ENCODE results near the gene EZH1.
"Not testable (repeated sequence)": the region's sequence is repeated elsewhere in the genome, so short reads cannot be mapped to it uniquely, and the experiment has no call there.

EZH1 gene

DNA sequence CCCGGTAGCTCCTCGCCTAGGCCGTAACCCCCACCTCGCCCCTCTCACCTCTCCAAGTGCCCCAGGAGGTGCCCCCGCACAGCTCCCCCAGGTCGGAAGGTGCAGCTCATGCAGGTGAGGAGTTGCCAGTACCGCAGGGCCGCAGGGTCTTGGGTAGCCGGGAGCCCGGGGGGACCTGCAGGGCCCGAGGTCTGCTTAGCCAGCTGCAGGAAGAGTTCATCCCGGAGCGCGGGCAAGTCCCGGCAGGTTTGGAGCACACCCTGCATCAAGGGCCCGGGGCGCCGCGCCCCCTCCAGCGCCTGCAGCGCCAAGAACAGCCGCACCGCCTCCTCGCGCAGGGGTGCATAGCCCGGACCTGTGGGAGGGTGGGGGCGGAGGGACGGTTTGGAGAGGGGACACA lies 72.8 kb downstream of the EZH1 start:
- DNase-seq = no peak

DNA sequence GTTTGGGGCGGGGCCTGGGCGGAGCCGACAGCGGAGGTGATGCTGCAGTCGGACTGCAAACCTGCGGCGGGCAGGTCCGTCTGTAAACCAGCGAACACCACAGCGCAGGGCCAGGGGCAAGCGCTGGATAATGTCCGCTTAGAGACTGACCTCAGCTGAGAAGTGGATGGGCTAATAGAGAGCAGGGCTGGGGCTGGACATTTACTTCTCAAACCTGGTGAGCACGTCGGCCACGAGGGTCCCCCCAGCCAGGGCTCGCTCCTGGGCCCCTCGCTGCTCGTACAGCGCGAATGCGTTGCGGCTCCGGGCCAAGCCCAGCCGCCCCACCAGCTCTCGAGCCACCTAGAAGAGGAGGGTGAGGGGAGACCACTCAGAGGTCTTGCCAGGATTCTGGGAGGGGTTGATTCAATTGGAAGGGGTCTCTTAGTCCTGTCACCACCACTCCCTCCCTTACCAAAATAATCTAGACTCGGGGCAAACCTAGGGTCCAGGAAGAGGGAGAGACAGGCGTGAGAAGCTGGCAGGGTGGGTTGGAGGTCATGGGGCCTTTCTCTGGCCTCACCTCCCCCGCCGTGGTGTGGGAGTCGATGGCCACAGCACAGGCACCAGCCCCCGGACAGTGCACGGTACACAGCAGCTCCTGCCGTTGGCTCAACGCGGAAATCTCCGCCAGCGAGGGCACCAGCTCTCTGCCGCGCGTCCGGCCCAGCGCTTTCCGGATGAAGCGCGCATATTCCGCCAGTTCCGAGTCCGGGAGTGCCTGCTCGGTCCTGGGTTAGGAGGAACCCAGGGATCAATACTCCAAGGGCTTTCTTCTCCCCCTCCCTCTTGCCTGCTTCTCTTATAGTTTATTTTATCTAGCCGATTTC lies 73.8 kb downstream of the EZH1 start:
- DNase-seq = no peak

DNA sequence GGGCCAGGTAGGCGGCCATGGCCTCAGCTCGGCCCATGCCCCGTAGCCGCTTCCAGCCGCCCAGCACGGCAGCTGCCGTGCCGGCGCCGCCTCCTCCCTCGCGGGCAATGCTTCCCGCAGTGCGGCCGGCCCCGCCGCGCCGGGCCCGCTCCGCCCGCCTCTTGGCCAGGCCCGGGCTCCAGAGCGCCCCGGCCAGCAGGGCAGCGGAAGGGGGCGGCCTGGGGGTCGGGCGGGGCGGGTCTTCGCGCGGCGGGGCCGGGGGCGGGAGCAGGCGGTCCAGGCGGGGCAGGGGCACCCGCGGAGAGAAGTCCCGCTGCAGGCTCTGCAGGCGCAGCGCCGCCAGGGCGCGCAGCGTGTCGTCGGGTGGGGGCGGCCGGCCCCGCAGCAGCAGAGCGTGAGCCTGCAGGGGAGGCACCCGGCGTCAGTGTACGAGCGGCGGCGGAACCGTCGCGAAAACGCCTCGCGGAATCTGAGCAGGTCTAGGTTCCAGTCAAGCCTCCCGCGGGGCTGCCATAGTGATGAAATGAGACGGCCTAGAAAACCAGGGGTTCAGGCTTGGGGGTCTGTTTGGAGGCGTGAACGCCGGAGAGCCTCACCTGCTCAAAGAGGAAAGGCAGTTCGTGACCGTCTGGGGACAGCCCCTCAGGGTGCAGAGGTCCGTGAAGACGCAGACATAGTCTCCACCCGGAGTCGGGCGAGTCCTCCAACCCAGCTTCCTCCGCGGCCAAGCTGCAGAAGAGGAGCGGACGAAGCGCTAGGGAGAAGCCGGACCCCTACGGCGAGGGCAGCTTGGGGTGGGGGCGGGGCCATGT lies 74.7 kb downstream of the EZH1 start:
- DNase-seq = no peak

DNA sequence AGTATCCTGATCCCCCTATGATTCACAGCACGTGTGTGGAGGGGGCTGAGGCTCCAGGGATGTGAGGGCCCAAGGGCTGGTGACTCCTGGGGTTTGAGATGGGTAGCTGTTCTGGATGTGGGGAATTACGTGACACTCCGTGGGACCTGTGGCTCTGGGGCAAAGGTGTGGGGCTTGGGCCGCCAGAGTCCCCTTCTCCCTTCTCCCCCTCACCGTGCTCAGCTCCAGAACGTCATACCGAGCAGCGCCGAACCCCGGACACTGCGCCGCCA lies 75.2 kb downstream of the EZH1 start:
- no peak for DNase-seq

DNA sequence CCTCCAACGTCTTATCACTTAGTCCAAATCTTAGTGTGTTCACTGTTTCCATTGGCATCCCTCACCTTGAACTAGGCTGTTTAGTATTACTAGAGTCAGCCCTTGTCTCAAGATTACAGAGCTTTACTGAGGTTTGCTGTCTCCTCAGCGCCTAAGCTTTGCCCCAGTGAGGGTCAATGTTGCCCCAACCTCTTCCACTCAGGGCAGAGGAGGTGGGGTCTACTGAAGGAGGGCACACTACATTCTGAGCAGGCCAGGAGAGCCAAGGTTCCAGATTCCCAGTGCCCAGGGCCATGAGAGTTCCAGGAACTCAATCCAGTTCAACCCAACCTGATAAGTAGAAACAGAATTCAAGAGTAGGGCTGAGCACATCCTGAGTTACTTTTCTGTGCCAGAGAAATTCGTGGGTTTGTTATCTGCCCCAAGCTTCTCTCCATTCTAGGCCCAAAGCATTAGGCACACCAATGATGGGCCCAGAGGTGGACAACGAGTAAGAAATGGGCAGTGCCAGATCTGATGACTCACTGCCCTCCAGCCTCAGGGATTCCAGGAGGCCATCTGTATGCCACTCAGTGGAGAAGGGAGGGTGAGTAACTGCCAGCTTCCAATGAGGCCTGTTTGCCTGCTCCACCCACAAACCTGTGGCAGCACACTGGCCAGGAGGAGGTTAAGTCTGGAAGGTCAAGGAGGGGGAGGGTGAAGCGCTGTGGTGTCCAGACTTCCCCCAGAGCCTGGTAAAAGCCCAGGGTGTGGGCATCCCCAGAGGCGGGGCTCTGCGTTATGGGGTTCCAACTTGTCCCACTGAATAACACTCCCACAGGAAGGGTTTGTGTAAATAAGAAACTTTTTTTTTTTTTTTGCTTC lies 77.5 kb downstream of the EZH1 start:
- peak in 1 of 56 donors; percentile 58 for DNase-seq

DNA sequence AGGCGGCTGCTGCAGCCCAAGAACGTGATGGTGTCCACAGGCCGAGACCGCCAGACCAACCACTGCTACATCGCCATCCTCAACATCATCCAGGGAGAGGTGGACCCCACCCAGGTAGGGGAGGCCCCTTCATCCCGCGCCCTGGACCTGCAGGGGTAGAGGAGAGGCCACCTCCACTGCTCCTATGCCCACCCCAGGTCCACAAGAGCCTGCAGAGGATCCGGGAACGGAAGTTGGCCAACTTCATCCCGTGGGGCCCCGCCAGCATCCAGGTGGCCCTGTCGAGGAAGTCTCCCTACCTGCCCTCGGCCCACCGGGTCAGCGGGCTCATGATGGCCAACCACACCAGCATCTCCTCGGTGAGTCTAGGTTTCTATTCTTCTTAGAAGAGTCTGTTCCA lies 78.7 kb downstream of the EZH1 start:
- DNase-seq = not testable (repeated sequence)

DNA sequence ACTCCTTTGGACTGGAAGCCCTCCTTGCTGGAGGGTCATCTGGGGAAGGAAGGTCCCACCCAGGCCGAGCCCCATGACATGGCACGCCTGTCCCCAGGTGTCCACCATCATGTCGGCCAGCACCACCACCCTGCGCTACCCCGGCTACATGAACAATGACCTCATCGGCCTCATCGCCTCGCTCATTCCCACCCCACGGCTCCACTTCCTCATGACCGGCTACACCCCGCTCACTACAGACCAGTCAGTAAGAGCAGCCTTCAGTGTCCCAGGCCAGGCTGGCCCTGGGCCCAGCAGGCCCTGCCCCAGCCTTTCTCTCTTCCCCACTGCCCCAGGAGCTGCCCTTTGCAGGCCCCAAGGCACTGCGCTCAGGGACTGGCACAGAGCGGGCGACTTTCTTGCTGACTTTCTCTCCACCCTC lies 79.2 kb downstream of the EZH1 start:
- DNase-seq = no peak

DNA sequence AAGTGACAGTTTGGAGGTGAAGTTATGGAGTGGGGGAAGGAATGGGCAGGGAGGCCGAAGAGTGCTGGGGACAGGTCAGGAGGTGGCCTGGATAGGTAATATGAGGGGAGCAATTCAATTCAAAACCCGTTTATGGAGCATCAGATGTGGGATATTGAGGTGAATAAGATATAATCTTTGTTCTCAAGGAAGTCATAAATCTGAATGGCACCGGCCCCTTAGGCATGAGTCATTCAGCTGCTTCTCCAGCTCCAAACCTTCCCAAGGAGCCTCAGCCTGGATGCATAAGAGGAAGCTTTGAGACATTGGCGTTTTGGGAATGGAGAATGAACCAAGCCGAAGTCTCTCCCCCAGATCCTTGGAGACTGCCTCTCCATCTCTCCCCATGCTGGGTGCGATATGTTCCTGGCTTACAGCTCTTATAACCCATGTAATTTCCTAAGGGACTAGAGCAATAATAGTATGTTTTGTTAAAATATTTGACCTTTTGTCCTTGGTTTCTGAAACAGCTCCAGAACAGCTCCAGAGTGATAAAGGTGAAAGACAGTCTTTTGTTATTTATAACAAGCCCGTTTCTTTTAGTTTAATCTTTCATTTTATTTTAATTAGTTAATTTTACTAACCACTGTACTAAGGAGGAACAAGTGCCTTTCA lies 84.0 kb downstream of the EZH1 start:
- no peak for DNase-seq

DNA sequence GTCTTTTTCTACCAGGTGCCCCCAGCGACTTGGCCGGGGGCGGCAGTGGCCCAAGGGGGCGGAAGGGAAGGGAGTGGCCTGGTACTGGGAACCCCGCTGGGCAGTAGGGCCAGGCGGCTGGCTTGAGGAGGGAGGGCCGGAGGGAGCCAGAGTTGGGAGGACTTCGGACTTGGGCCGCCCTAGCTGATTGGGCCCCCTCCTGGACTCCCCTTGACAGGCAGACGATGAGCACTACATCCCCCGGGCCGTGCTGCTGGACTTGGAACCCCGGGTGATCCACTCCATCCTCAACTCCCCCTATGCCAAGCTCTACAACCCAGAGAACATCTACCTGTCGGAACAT lies 84.9 kb downstream of the EZH1 start:
- not testable (repeated sequence) for DNase-seq

DNA sequence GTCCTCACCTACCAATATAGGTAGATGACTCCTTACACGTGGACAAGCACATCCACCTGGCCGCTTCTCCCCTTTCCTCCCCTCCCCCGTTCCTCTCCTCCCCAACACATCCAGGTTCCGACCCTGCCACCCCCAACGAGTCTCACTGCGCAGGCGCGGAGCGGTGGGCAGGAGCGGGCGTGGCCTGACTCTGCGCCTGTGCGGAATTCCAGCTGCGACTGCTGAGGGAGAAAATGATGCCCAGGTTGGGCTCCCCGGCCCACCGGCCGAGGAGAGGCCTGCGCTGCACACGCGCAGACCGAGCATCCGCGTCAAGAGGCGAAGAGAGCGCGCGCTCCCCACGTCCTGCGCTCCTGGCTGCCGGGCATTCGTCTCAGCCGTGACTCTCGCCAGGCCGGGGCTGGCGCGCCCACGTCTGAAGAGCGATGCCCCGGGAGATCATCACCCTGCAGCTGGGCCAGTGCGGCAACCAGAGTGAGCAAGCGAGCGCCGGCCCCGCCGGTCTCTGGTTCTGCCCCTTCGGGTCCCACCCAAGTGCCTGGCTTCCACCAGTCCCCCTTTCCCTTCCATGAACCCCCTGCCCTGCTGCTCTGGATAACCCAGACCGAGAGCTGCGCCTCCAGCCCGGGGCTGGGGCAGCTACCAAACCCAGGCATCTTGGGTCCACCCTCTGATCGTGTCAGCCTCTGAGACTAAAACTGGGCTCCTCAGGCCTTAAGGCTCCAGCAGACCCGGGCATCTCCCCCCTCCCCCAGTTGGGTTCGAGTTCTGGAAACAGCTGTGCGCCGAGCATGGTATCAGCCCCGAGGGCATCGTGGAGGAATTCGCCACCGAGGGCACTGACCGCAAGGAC lies 85.5 kb downstream of the EZH1 start, which contains the start of gene TUBG2:
TUBG2 (plus strand) TSS at position 206 of the 853 bp plus-strand sequence; CDS start at position 426, 220 bp downstream.
- DNase-seq = peak in 55 of 56 donors; percentile 30 to 93 (median 81)

DNA sequence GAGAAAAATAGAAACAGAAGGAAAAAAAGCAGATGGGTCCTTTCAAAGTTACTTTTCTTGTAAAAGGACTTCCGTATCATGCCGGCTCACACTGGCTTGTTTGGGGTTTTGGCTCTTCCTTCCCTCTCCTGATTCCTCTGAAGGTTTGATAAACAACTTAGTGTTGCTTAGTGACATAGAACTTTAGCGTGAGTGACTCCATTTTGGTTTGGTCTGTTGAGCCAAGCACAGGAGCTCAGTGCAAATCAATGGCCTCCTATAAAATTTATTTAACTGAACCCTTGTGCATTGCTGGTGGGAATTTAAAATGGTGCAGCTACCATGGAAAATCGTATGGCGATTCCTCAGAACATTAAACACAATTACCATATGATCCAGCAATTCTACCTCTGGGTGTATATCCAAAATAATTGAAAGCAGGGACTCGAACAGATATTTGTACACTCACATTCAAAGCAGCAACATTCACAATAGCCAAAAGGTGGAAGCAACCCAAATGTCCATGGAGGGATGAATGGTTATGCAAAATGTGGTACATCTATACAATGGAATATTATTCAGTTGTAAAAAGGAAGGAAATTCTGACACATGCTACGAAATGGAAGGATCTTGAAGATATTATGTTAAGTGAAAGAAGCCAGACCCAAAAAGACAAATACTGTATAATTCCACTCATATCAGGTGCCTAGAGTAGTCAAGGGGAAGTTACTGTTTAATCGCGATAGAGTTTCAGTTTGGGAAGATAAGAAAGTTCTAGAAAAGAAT lies 86.8 kb downstream of the EZH1 start:
- DNase-seq = no peak

DNA sequence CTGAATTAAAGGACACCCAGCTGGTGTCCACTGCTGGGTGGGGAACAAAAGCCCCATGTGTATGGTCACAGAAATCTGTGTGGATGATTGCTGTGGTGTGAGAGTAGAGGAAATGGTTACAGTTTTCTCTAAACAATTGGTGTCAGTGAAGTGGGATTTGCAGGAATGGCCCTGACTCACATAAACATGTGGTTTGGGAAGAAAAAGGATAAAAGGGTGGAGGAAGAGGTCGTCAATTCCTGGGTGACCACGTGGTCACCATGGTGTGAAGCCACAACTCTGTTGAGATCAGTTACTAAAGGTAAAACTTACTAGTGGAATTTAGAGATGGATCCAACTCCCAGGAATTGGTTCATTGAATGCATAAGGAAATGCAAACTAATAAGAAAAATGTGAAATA lies 89.3 kb downstream of the EZH1 start:
- DNase-seq = no peak

DNA sequence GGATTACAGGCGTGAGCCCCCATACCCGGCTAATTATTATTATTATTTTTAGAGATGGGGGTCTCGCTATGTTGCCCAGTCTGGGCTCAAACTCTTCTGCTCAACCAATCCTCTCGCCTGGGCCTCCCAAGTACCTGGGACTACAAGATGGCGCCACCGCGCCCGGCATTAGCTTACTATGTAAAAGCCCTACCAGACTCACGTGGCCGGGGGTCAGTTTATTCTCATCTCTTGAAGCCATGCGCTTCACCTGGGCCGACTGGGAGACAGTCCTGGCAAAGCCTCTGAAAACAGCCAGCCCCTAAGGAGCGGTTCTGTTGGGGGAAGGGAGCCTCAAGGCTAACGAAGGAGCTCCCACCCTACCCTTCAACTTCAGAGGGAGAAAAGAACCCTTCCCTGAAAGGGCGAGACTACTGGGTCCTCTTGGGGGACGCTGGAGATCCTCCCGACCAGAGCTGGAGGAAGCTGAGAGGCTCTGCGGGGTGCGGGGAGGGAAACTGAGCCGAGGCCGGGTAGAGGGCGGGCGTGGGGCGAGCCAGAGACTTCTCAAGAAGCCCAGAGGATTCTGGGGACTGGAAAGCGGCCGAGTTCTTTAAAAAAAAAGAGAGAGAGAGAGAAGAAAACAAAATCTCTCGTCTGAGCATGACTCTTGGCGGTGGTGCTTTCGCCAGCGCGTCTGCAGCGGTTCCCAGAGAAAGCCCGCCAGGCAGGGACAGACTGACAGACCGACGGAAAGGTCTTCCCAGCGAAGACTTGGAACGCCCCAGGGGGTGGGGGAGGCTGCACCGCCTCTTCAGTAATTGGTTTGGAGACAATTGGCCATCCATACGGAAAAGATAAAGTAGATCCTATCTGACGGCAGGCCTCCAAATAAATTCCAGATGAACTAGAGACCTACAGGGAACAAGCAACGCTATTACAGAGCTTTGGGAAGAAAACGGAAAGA lies 91.4 kb downstream of the EZH1 start:
- peak in 30 of 56 donors; percentile 8 to 67 (median 32) for DNase-seq

DNA sequence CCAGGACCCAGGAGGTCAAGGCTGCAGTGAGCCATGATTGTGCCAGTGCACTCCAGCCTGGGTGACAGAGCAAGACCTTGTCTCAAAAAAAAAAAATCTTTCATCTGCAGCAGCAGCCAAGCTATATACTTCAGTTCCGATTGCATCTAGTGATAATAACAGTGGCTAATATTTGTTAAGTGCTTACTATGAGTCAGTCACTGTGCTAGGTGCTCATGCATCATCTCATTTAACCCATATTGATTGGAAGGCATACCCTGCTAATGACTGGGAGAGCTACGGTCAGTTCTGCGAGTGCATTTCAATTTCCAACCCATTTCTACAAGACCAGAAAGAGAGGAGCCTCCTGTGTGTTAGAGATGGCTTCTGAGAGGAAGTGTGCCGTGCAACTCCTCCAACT lies 93.4 kb downstream of the EZH1 start:
- no peak for DNase-seq

Measured in nucleus accumbens (tissue), 56 donors.